Hepatic stellate cell (primary cell): Measurements from ENCODE around the gene NAPA.
A peak's percentile ranks its signal among the peaks of the same experiment; 100 is the strongest.

Experiments
- DNase-seq: peaks from one replicate; pipeline ENCODE4 v3.0.0; 2011; ENCODE audit warnings: low spot score

Gene NAPA

GRCh38 chr19:47514869-47515588 lies at the start of gene NAPA:
Gene NAPA, minus strand, starts transcription at chr19:47515063. Its CDS starts 123 bp downstream, at chr19:47514940.
- peak; percentile 100 for DNase-seq

GRCh38 chr19:47564081-47564480 lies 49.2 kb upstream of the NAPA start:
- no peak for DNase-seq

GRCh38 chr19:47561440-47562057 lies 46.7 kb upstream of the NAPA start:
- DNase-seq: no peak

- DNase-seq: no peak
These were observed 46.1 kb upstream of the NAPA start for GRCh38 chr19:47560999-47561398.

GRCh38 chr19:47550129-47550528 lies 35.3 kb upstream of the NAPA start:
- no peak for DNase-seq

GRCh38 chr19:47549261-47549862 lies 34.5 kb upstream of the NAPA start:
- no peak for DNase-seq

- DNase-seq: no peak
These were observed 32.3 kb upstream of the NAPA start for GRCh38 chr19:47547199-47547598.

GRCh38 chr19:47545061-47545948 lies 30.4 kb upstream of the NAPA start:
- no peak for DNase-seq

- no peak for DNase-seq
These were observed 29.6 kb upstream of the NAPA start for GRCh38 chr19:47544476-47544875.

- DNase-seq: no peak
These were observed 29.2 kb upstream of the NAPA start for GRCh38 chr19:47544075-47544474.

GRCh38 chr19:47542030-47542475 lies 27.2 kb upstream of the NAPA start:
- peak; percentile 74 for DNase-seq

GRCh38 chr19:47541518-47541917 lies 26.7 kb upstream of the NAPA start:
- DNase-seq: no peak

GRCh38 chr19:47540748-47541147 lies 25.9 kb upstream of the NAPA start:
- DNase-seq: peak; percentile 50

- no peak for DNase-seq
These were observed 25.0 kb upstream of the NAPA start for GRCh38 chr19:47539747-47540311.

GRCh38 chr19:47538812-47539211 lies 23.9 kb upstream of the NAPA start:
- DNase-seq: no peak

- no peak for DNase-seq
These were observed 22.6 kb upstream of the NAPA start for GRCh38 chr19:47537493-47537892.

- DNase-seq: no peak
These were observed 19.8 kb upstream of the NAPA start for GRCh38 chr19:47534628-47535027.

GRCh38 chr19:47531640-47532387 lies 17.0 kb upstream of the NAPA start:
- DNase-seq: no peak

- DNase-seq: no peak
These were observed 14.3 kb upstream of the NAPA start for GRCh38 chr19:47529018-47529742.

- DNase-seq: no peak
These were observed 11.9 kb upstream of the NAPA start for GRCh38 chr19:47526798-47527197.

GRCh38 chr19:47523473-47523872 lies 8.6 kb upstream of the NAPA start:
- no peak for DNase-seq
